Fibroblast of mammary gland (primary cell): ENCODE data around the gene F2RL3.
A peak's percentile ranks its signal among the peaks of the same experiment; 100 is the strongest.

ENCODE experiments used
- DNase-seq: peaks from one replicate; pipeline ENCODE4 v3.0.0-alpha.2; 2010; ENCODE audit warnings: low read depth
- H3K4me3 ChIP-seq: 2 replicates; pipeline ENCODE4 v1.5.1; 2011; ENCODE audit warnings: low read depth, mild to moderate bottlenecking, low read length, moderate library complexity; ENCODE audit not compliant: control insufficient read depth
- CTCF ChIP-seq: conservative IDR thresholded peaks from 2 replicates; pipeline ENCODE4 v1.5.1; 2011; ENCODE audit warnings: low read depth, low read length, inconsistent platforms; ENCODE audit not compliant: control insufficient read depth, insufficient read depth

The F2RL3 gene

GRCh38 chr19:16851031-16851712 lies 37.6 kb upstream of the F2RL3 start:
- H3K4me3 ChIP-seq, result no peak overlapping the region
- TF ChIP-seq CTCF, result no peak
- no peak for DNase-seq

- no peak overlapping the region for H3K4me3 ChIP-seq
- TF ChIP-seq CTCF, result no peak
- DNase-seq, result no peak
Measured at GRCh38 chr19:16853066-16853465, 35.7 kb upstream of the F2RL3 start.

- TF ChIP-seq CTCF, result no peak
- DNase-seq, result peak; percentile 16
- H3K4me3 ChIP-seq, result no peak overlapping the region
Measured at GRCh38 chr19:16856091-16856490, 32.7 kb upstream of the F2RL3 start.

- H3K4me3 ChIP-seq, result no peak overlapping the region
- TF ChIP-seq CTCF, result no peak
- no peak for DNase-seq
Measured at GRCh38 chr19:16859626-16860025, 29.2 kb upstream of the F2RL3 start.

GRCh38 chr19:16860118-16860517 lies 28.7 kb upstream of the F2RL3 start:
- no peak overlapping the region for H3K4me3 ChIP-seq
- no peak for DNase-seq

GRCh38 chr19:16861011-16861410 lies 27.8 kb upstream of the F2RL3 start:
- no peak for TF ChIP-seq CTCF
- no peak overlapping the region for H3K4me3 ChIP-seq
- no peak for DNase-seq

More at GRCh38 chr19:16860118-16860517, 28.7 kb upstream of the F2RL3 start:
- TF ChIP-seq CTCF, result no peak

- no peak for TF ChIP-seq CTCF
- DNase-seq, result no peak
- H3K4me3 ChIP-seq, result no peak overlapping the region
Measured at GRCh38 chr19:16861834-16862233, 27.0 kb upstream of the F2RL3 start.
